Skin of body (tissue), 2 donors: Measurements from ENCODE around the gene OGFR. TPM values are rescaled to one million over a fixed set of nuclear protein-coding genes. Genes with fewer than 3 reads are reported as not detected.

Experiments used
- DNase-seq: peaks from one replicate; lab custom pipeline; 2025; lab: John Stamatoyannopoulos, UW
- total RNA-seq: library from RNA; depleted of rRNA; stranded (reverse); fragments of >200 nt; gene quantifications from one replicate; pipeline ENCODE4 v1.2.3, GENCODE V29; 2014

The OGFR gene
- total RNA-seq, 1 donor from 2014 or later: 17.8 TPM

DNA sequence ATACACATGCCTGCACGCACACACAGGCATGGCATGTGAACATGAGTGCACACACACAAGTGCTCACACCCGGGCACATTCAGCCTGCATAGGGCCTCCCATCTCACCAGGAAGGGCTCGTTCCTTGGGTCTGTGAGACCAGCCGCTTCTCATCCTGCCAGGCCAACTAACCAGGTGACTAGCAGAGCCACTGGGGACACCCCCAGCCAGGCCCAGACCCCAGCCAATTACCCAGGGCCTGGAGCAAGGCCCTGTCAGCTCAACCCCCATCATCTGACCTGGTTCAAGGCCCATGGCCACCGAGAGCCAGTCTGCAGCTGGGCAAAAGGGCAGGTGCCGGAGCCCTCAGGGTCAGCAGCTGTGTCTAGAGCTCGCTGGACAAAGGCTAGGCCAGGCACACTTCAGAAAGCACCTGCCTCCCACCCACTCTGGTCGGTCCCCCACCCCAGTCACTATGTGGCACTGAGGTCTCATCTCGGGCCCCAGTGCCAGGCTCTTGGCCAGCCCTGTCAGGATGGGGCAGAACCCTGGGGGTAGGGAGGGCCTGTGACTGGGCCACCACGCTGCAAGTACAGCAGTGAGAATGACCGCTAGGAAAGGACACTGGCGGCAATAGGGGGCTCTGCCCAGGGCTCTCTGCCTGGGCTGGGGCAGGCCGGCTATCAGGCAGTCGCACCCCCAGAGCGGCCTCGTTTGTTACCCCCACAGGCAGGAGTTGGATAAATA lies 35.1 kb upstream of the OGFR start:
- DNase-seq: no peak

DNA sequence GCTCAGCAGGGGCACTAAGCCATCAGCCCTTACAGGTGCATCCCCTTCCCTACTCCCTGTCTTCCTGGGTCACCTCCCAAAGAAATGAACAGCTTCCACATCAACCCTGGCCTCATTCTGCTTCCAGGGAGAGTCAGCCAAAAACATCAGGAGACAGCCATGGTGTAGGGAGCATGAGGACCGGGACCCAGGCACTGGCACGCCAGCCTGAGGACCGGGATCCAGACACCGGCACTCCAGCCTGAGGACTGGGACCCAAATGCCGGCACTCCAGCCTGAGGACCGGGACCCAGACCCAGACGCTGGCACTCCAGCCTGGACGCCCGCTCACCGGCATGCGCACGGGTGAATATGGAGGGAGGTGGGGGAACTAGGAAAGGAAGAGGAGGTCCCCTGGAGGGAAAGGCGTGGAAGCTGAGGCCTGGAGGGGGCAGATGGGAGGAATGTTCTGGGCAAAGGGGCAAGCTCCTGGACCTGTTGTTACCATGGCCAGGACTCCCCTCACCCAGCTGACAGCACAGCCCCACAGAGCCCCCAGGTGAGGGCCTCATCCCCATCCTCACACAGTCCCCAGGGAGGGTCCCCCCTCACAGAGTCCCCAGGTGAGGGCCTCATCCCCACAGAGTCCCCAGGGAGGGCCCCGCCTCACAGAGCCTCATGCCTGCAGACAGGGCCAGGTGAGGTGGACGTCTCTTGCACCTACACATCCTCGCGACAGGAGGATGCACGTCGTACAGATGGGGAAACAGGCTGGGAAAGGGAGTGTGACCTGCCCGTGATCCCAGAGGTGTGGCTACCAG lies 34.3 kb upstream of the OGFR start:
- DNase-seq: no peak

DNA sequence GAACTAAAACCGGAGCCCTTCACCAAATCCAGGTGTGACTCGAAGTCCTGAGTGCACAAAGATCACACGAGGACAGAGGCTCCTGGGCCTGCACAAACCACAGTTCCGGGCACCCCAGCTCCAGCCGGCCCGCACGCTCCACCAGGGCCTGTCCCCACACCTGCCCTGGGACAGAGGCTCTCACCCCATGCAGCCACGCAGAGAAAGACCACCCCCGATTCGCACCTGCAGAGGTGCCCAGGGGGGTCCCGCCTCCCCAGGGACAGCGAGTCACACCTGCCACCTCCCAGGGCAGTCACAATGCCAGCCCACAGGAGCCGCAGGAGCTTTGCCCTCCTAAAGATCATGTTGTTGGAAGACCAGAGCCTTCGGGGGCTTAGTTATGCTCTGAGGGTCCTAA lies 33.7 kb upstream of the OGFR start:
- no peak for DNase-seq

DNA sequence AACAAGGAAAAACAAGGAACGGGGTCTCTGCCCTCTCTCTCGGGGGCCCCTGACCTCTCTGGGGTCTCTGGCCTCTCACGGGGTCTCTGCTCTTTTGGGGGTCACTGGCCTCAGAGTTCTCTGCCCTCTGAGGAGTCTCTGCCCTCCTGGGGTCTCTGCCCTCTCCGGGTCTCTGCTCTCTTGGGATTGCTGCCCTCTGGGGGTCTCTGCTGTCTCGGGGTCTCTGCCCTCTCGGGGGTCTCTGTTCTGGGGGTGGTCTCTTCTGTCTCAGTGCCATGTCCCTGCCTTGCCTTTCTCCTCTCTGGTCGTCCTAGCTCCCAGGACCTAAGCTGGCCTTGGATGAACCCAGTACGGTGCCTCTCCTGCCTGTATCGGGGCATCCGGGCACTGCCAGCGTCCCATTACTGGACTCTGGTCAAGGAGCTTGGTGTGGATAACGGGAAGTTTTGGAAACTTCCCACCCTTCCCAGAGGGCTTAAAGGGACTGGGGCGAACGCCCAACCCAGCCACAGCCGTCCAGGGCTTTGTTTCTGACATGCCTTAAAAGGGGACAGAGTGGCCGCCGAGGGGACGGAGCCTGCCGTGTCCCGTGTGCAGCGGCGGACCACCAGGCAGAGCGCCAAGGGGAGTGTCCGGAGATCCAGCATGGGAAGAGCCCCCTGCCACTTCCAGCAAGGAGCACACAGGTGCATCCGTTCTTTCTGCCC lies 33.1 kb upstream of the OGFR start:
- no peak for DNase-seq

DNA sequence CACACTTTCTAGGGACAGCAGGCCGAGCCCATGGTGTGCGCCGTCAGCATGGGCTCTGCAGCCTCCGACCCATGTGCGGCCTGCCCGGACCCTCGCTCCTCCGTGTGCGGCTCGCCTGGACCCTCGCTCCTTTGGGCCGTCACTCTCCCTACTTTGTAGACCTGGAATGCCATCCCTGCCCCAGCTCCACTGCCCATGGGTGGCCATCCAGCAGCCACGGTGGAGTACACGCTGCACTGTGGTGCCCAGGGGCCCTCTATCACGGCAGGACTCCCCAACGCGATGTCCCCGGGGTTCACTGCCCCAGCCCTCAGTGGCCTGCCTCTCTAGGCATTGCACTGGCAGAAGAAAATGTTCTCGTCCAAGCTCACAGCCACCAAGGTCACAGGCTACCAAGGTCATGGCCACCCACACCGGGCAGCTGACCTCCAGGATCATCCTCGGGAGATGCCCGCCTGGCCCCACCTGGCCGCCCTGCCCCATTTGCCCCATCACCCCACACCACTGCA lies 32.5 kb upstream of the OGFR start:
- DNase-seq: no peak

DNA sequence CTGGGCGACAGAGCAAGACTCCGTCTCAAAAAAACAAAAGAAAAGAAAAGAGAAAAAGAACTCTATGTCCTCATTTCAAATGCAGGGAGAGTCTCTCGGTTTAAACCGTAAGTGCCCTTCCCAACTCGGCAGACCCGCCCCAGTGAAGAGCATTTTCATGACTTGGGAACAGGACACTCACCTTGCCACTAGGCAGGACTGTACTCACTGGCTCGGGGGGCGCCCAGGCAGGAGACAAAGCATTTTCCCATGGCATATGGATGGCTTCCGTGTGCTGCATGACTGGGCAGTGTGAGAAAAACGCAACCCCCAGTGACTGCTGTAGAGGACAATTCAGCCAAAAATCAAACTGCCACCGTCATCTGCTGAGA lies 32.0 kb upstream of the OGFR start:
- no peak for DNase-seq

DNA sequence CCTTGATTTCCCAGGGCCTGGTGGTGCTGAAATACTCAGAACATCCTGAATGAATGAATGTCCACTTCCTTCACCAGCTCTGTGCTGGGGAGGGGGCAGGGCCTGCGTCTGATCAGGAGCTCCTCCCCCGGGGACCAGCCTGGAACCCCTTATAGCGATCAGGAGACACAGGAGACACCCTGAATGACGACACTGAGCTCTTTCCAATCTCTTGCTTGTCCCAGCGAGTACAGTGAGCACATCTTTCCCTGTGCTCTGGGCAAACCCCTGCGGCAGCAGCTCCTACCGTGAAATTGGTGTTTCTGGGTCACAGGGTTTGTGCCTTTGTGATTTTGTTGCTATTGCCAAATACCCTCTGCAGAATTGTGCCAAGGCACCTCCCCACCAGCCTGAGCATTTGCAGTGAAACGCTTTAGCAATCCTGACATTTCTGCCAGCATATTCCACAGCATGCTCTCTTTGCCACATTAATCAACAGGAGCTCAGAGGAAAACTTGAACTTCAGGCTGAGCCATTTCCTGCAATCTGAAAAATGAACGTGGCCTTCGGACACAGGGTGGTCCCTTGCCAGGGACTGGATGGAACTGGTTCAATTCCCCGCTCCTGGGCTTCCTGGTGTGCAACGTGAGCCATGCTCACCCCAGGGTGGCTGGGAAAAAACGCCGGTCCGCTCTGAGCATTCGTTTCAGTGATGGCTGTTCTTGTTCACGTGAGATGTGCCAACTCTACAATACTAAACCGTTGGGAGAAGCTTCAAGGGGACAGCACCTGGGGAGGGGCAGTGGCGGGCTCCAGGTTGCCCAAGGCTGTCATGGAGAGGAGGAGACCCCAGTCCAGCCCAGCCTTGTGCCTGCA lies 31.4 kb upstream of the OGFR start:
- no peak for DNase-seq

DNA sequence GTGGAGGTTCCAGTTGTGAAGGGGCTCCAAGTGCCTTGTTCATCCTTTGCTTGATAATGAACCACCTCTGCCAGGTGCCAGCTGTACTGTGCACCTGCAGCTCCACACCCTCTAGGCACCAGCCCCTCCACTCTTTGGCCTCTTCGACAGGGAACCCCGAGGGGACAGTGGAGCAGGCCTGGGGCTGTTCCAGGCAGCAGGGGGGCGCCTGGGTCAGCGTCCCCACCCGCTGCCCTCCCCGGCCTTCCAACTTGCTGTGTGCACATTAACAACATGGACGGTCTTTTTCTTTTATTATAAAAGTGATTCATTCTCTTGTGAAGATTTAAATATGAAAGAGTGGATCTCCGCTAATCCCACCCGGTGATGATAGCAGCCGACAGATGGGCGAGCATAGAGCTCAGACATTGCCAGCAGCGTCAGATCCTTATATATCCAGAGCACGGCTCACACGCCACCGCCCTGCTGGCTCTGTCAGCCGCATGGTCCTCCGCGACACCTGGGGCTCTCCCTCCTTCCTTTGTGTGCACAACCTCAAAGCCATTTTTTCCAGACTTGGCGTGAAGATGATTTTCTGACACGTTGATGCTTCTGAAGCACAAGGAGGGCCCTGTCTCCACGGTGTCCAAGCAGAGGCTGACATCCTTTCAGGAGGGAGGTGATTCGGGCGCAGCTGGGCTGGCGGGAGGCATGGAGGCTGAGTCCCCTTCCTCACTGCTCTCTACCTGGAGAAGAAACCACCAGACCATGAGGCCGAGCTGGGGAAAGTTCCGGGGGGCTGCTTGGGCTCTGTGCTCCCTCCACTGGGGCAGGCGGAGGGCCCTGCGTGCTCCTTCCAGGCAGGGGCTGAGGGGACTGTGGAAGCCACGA lies 30.6 kb upstream of the OGFR start:
- DNase-seq: no peak

DNA sequence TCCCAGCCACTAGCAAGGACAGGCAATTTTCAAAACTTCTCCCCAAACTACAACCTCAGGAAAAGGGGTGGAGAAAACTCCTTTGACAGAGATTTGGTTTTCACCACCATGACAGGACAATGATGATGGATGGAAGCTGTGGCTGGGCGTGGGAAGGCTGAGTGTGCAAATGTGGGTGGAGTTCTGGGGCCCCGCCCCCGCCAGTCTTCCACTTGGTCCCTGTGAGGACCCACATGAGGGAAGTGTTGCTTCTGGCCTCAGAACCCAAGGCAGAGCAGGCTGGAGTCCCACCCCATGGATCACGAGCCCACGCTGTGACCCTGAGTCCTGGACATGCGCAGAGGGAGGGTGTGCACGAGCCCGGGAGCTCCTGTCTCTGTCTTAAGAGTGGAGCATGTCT lies 29.9 kb upstream of the OGFR start:
- DNase-seq: no peak

DNA sequence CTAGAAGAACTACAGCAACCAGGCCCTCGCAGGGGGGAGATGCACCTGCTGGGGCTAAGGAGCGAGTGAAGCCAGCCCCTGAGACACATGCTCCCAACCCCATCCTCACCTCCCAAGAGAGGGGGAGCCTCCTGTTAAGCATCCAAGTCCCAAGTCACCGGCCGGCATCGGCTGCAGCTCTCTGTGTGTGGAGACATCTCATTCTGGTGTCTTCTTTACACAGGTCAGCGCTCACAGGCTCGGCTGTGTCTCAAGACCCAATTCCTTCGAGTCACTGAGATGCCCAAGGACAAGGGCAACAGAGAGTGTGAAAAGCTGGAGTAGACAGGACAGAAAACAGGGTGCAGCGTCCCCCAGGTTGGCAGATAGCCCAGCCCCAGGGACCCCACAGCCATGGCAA lies 29.4 kb upstream of the OGFR start:
- DNase-seq: no peak

DNA sequence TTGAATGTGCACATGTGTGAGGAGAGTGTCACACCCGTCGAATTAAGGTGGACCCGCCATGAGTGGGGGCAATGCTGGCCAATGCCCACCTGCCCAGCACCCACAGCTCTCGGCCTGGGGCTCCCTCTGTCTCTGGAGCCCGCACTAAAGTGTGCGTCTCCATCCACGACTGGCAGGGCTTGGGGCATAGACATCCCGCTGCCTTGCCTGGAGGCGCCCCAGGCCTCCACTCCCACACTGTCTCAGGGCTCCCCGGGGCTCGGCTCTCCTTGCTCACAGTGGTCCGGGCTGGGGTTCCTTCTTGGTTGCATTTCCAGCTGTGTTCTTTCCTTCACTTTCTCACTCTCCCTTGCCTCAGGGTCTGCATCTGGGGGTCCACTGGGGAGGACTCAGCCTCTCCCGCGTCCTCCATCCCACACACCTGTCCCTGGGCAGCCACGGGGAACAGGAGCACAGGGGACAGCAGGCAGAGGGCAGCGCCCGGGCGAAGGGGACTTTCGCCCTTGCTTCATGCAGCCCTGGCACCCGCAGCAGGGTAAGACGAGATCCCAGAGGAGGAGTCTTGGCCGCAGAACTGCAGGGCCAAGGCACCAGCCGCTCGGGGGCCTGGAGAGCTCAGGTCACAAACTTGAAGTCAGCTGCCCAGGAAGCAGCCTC lies 28.5 kb upstream of the OGFR start:
- no peak for DNase-seq

DNA sequence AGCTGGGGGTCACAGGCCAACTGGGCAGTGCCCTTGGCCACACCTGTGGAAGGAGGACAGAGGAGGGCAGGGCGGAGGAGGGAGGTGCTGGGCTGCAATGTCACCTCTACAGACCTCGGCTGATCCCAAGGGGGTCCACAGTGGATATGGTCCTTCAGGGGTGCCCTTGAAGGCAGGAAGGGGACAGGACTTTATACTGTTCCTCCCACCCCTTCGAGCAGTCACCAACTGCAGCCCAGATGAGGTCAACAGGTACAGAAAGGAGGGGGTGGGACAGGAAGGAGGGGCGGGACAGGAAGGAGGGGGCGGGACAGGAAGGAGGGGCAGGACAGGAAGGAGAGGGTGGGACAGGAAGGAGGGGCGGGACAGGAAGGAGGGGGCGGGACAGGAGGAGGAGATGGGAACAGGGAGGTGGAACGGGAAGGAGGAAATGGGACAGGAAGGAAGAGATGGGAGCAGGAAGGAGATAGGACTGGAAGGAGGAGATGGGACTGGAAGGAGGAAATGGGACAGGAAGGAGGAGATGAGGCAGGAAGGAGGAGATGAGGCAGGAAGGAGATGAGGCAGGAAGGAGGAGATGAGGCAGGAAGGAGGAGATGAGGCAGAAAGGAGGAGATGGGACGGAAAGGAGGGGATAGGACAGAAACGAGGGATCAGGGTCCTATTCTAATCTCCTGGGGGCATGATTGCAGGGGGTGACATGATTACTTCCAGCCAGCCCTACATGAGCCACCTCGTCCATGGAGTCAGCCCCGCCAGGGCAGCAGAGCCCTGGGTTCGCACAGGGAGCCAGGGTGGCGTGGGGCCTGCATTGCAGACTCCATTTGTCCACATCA lies 27.7 kb upstream of the OGFR start:
- no peak for DNase-seq

DNA sequence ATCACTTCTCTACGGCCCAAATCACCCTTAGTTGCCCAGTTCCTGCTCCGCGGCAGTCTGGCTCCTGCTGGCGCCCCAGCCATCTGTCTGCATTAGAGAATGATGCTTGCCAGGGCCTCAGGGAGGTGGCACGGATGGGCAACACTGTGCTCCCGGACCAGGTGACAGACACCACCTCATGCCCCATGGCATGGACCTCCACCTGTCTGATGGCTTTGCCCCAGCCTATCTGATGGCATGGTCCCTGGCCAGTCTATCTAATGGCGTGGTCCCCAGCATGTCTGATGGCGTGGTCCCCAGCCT lies 27.2 kb upstream of the OGFR start:
- no peak for DNase-seq

DNA sequence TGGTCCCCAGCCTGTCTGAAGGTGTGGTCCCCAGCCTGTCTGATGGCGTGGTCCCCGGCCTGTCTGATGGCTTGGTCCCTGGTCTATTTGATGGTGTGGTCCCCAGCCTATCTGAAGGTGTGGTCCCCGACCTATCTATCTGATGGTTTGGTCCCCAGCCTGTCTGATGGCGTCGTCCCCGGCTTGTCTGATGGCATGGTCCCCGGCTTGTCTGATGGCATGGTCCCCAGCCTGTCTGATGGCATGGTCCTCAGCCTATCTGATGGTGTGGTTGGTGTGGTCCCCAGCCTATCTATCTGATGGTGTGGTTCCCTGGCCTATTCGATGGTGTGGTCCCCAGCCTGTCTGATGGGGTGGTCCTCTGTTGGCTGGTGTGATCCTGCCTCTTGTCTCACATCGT lies 26.6 kb upstream of the OGFR start:
- no peak for DNase-seq

DNA sequence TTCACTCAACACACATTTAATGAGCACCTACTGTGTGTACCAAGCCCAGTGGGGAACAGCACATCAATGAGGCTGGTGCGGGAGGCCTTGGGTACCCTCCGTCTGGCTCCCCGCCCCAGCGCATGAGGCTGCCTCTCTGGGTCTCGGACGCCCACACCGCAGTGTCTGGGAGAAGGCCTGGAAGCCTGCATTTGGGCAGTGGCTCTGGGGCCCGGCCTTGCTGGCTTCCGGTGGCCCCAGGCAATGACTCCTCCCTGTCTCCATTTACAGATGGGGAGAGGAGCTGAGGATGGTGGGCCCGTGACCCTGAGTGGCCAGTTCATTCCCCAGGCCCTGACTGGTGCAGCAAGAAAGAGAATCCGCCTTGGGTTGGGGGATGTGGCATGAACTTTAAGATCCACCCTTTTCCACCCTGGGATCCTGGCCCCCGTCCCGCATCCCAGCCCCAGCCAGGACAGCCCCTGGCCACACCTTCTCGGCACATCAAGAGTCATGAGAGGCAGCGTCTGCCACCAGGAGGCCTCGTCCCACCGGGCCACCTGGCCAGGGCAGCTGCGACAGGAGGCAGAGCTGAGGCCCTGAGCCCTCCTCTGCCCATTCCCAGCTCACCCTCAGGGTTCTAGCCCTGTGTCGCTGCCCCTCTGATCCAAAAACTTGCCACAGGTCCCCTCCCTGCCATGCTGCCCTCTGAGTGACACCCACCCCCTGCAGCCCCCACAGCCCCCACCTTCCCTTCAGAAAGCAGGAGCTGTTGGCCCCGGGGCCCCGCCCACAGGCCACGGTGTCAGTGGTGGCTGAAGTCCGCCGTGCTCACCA lies 25.8 kb upstream of the OGFR start:
- no peak for DNase-seq

DNA sequence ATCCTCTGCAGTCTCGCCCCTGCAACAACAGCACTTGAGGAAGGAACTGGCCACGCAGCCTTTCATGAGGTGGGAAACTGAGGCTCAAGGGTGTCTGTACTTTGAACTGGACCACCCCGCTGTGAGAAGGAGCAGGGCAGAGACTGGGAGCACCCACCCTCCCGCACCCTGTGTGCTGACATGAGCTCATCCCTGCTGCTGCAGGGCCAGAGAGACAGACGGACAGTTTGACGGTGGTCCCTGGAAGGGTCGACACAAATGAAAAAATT lies 25.3 kb upstream of the OGFR start:
- no peak for DNase-seq

DNA sequence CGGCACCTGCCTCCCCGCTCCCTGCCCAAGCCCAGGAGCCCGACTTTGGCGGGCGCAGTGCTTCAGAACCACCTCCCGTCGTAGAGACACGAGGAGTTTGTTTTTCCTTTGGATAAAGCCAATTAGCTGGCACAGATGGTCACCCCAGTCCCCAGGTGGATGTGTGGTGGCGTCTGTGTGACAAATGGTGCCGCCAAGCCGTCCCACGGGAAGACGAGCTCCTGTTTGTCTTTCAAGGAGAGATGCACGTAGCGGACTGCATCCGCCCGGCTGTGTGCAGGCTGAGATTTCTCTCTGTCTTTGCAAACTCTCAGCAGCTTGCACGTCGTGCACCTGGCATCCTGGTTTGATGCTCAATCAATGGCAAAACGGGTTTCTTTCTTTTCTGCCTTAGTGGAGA lies 24.4 kb upstream of the OGFR start:
- no peak for DNase-seq

DNA sequence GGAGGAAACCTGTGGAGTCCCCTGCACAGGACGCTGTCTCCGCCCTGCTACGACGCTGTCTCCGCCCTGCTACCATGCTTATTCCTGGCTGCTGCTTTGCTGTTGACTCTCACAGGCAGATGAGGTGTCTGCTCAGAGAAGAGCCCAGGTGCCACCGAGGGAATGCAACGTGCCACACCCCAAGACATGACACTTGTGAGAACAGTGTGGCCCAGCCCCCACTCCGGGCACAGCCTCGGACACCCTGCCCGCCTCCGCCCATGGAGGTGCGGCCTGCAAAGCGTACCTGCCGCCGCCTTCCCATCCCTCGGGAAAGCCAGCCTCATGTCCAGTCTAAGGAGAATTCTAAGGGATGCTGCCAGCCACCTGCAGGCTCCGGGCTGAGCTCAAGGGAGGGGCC lies 23.9 kb upstream of the OGFR start:
- no peak for DNase-seq
